Omental fat pad (tissue), 4 donors: ENCODE data around the gene TMEM132E. TPM values are rescaled to one million over a fixed set of nuclear protein-coding genes. Genes with fewer than 3 reads are reported as not detected.

Source experiments
- ATAC-seq: fragments of 150-250 bp; one replicate; pipeline ENCODE4 v1.9.1; 2016; ENCODE audit warnings: mild to moderate bottlenecking, moderate library complexity; ENCODE audit not compliant: low FRiP score
- DNase-seq: peaks from one replicate; pipeline ENCODE4 v3.0.0-alpha.2; 2019; ENCODE audit warnings: low spot score
- CTCF ChIP-seq, 3 donors: fragments of 450-650 bp; IDR thresholded peaks; one replicate each; pipeline ENCODE4 v1.5.1; 2016 to 2017; ENCODE audit warnings: antibody characterized with exemption in 3 of 3, mild to moderate bottlenecking in 3 of 3, moderate library complexity in 2 of 3
- total RNA-seq, 4 donors: library from RNA; depleted of rRNA; stranded (reverse); fragments of >200 nt; gene quantifications; one replicate each; pipeline ENCODE4 v1.1.0, GENCODE V29; 2016

Gene TMEM132E
- total RNA-seq, 4 donors from 2014 or later = 0.13 to 0.19 TPM; not detected in 2

- no peak for ATAC-seq
- no peak for TF ChIP-seq CTCF (IDR thresholded peaks at IDR 0.05)
- DNase-seq = no peak
These were observed 41.1 kb downstream of the TMEM132E start for GRCh38 chr17:34620458-34620857.

- TF ChIP-seq CTCF (IDR thresholded peaks at IDR 0.05) = no peak
- ATAC-seq (no peak), DNase-seq (no peak)
These were observed 43.7 kb downstream of the TMEM132E start for GRCh38 chr17:34622862-34623623.

GRCh38 chr17:34623856-34624766, 44.7 kb downstream of the TMEM132E start:
- TF ChIP-seq CTCF (IDR thresholded peaks at IDR 0.05) = no peak
- ATAC-seq (no peak), DNase-seq (no peak)

- no peak for ATAC-seq
- no peak for TF ChIP-seq CTCF (IDR thresholded peaks at IDR 0.05)
These were observed 45.5 kb downstream of the TMEM132E start for GRCh38 chr17:34624767-34625383.

GRCh38 chr17:34626121-34626681, 46.8 kb downstream of the TMEM132E start:
- no peak for TF ChIP-seq CTCF (IDR thresholded peaks at IDR 0.05)
- no peak for DNase-seq
- ATAC-seq = no peak

More at GRCh38 chr17:34624767-34625383, 45.5 kb downstream of the TMEM132E start:
- DNase-seq = no peak

GRCh38 chr17:34628879-34629278, 49.5 kb downstream of the TMEM132E start:
- no peak for DNase-seq
- no peak for ATAC-seq
- TF ChIP-seq CTCF (IDR thresholded peaks at IDR 0.05) = no peak
